SK-MEL-5 (cell line): ENCODE measurements around the gene DPPA3. TPM values are rescaled to one million over a fixed set of nuclear protein-coding genes. Genes with fewer than 3 reads are reported as not detected.

Experiments used
- total RNA-seq: library from RNA; depleted of rRNA; stranded (reverse); fragments of >200 nt; shearing (Covaris generic); gene quantifications from 2 replicates; pipeline ENCODE4 v1.2.3, GENCODE V29; 2014; rRNA removed

The DPPA3 gene
- total RNA-seq, 1 experiment from 2014 or later = not detected

Other genes with a start within 250 kb of the DPPA3 start
- gene CD163, start 207.7 kb upstream of the DPPA3 start, total RNA-seq = not detected in 2 replicates
- gene APOBEC1, start 45.5 kb upstream of the DPPA3 start, total RNA-seq = not detected in 2 replicates
- not detected in 2 replicates for gene GDF3, start 15.7 kb upstream of the DPPA3 start, total RNA-seq
- not detected in 2 replicates for gene CLEC4C, start 35.9 kb downstream of the DPPA3 start, total RNA-seq
- gene NANOGNB, start 53.8 kb downstream of the DPPA3 start, total RNA-seq = not detected in 2 replicates
- not detected in 2 replicates for gene NANOG, start 78.0 kb downstream of the DPPA3 start, total RNA-seq
- gene SLC2A14, start 161.5 kb downstream of the DPPA3 start, total RNA-seq = not detected in 2 replicates
- 73.6 and 86.9 TPM in 2 replicates for gene SLC2A3, start 224.8 kb downstream of the DPPA3 start, total RNA-seq